Endothelial cell of hepatic sinusoid (primary cell): ENCODE measurements around the gene SLC10A3.

Experiments used
- in situ Hi-C: cut with HindIII; loops from 2 replicates; pipeline ENCODE4 v1.10.0; 2017; ENCODE audit warnings: low sequenced_read_pairs

SLC10A3 gene

DNA sequence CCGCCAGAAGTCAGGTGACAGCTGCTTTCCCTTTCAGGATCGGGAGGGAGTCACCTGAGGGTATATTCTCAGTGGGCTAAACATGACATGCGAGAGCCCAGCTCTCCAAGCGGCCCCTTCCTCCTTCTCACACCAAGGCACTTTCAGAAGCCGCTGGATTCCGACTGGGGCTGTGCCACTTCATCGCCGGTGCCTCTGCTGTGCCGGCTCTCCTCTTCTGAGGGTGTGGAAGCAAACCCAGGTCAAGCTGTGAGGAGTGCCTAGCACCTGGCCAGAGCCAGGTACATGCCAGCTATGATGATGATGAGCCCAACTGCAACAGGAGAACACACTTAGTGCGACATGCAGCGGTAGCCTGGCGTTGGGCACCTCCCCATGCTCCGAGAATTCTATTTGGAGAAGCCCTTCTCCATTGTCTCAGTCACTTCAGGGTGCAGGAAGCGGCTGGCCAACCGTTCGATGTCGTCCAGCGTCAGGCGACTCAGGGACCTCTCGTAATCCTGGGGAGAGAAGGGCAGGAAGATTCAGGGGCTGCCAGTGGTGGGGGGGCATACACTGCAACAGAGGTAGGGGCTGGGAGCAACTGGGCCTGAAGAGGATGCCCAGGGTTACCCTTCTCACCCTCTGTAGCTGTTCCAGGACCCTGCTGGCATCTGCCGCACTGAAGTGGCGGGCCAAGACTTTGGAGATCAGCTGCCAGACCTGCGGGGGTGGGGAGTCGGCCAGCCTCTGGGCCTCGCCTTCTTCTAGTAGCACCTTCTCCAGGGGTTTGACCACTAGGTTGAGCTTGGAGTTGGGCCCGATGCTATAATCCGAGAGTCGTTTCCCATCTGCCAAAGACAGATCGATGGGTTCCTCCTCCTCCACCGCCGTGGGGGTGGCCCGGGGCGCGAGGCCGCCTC is 5.0 kb downstream of the SLC10A3 start:
- in situ Hi-C loops = no loop called here

GRCh38 chrX:154484255-154485149 is 5.9 kb downstream of the SLC10A3 start:
- in situ Hi-C loops = no loop called here

- in situ Hi-C loops = no loop called here
Observed at GRCh38 chrX:154483325-154483724, 7.1 kb downstream of the SLC10A3 start.

- in situ Hi-C loops = no loop called here
Observed at GRCh38 chrX:154482786-154483185, 7.6 kb downstream of the SLC10A3 start.

GRCh38 chrX:154481911-154482601 is 8.4 kb downstream of the SLC10A3 start:
- in situ Hi-C loops = no loop called here

DNA sequence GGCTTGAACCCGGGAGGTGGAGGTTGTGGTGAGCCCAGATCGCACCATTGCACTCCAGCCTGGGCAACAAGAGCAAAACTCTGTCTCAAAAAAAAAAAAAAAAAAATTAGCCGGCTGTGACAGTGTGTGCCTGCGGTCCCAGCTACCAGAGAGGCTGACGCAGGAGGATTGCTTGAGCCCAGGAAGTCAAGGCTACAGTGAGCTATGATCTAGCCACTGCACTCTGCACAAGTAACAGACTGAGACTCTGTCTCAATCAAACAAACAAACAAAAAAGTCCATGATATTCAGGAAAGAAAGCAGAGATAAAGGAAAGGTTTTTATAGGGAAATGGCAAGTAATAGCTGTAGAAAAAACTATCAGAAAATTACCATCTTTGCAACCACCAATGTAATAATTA is 9.2 kb downstream of the SLC10A3 start:
- in situ Hi-C loops = no loop called here

DNA sequence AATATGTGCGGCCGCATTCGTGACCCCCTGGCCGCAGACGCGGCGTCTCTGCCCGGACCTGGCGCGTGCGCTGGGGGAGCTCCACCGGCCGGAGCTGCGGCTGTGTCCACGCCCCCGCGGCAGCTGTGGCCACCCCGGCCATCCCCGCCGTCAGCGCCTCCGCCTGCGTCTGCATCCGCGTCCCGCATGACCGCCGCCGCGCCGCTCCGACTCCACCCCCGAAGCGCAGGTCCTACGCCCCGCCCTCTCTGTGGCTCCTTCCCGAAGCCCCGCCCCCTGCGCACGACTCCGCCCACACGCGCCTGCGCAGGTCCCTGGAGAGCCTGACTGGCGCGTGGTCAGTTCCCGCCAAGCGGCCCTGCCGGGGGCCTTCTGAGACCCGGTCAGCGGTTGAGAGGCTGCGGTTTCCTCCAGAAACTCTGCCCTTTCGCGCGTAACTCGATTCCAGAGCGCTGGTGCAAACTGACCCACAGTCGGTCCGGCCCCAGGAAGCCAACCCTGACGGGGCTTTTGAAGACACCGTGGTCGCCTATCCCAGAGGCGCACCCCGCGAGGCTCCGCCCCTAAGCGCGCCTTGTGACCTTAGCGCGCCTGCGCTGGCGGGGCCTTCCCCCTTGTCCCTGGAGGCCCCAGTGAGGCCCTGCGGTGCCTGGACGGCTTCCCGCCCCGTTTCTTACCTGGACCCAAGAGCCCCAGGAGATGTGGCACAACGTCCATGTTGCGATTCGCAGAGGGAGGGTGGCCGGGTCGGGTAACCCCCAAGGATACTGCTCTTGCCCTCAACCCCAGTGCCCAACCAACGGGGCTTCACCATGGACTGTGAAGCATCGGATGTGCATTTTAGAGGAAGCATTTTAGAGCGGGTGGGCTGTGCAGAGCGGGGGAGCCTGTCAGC is 11.5 kb downstream of the SLC10A3 start, which contains the start of gene LAGE3:
Gene LAGE3, minus strand, starts transcription at position 554 of the 895 bp plus-strand sequence. Its CDS starts 366 bp downstream, at position 188.
- in situ Hi-C loops = no loop called here

- in situ Hi-C loops = no loop called here
Observed at GRCh38 chrX:154477891-154478477, 12.4 kb downstream of the SLC10A3 start.

DNA sequence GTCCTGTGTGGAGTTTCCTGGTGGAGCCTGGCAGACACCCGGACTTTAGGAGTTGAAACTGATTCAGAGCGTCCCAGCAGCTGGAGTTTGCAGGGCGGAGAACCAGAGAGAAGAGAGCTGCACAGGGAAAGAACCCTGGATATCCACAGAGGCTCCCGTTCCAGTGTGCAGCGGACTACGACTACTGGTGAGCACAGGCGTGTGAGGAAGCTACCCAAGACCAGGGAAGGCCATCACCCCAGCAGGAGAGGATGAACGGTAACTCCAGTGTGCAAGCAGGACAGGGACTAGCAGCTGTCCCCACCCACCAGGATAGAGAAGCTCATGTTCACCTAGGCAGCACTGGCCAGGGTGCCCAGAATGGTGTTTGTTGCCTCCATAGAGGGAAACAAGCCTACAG is 13.6 kb downstream of the SLC10A3 start:
- in situ Hi-C loops = no loop called here

DNA sequence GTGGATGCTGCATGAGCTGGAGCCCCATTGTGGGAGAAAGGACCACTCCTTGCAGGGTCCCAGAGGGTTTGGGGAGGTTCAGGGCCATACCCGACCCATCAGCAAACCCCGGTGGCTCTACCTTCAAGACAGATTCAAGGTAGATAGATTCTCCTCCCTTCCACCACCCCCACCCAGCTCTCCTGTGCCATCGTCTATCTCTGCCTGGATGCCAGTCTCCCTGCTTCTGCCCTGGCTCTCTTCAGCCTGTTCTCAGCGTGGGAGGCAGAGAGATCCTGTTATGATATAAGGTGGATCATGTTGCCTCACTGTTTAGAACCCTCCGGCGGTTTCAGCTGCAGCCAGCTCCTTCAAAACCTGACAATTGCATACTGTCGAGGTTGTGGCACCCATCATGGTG is 16.7 kb downstream of the SLC10A3 start:
- in situ Hi-C loops = no loop called here

DNA sequence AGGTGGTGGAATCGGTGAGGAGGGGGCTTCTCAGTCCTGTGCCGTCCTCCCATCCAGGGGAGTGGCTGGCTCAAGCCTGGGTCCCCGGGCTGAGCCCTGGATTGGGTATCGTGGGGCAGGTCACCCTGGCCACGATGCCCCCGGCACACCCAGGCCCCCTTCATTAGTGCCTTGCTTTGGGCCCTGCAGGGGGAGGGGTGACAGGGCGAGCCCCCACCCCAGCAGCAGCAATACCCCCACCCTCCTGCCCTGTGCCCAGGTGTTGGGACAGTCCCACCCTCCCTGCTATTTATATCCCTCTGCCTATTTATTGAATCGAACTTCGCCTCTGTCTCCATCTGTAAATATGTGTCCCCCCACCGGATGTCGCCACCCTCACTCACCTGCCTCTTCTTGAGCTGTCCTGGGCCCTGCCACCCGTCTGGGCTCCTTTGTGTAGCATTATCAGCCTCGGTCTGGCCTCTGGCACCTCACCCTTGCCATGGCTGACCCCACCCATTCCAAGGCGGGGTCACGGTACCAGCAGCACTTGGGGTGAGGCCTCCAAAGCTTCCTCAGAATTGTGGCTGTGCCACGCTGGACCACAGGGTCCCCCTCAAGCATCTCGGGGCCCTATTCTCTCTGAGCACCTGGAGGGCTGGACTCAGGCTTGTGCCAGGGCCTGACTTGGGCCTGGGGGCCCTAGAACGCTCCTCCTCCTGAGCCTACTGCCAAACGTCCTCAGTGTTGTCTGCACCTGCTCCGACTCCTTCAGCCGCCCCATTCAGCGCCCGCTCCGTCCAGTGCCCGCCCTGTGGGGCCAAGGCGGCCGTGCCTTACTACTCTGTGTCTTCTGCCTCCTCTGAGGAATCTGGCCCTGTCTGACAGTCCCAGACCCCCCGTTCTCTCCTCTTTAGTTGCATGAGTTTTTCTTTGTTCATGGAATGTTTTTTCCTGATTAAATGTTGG is 17.5 kb downstream of the SLC10A3 start:
- in situ Hi-C loops = no loop called here

GRCh38 chrX:154471839-154472684 is 18.4 kb downstream of the SLC10A3 start:
- in situ Hi-C loops = no loop called here

DNA sequence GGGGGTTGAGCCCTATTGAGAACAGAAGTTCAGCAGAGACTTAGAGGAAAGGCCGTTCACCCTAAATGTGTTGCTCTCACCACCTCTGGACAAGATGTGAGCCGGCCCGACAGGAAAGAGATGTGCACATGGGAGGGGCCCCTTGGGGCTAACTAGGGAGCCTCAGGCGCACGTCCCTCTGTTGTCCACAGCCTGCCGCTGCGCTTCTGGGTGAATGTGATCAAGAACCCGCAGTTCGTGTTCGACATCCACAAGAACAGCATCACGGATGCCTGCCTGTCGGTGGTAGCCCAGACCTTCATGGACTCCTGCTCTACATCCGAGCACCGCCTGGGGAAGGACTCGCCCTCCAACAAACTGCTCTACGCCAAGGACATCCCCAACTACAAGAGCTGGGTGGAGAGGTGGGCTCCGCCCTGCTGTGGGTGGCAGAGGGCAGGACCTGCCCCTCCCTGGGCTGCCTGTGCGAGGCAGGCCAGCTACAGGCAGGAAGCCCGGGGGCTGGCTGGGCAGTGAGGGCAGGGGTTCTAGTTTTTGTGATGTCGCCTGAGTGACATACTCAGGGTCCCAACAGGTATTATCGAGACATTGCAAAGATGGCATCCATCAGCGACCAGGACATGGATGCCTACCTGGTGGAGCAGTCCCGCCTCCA is 19.4 kb downstream of the SLC10A3 start:
- in situ Hi-C loops = no loop called here

DNA sequence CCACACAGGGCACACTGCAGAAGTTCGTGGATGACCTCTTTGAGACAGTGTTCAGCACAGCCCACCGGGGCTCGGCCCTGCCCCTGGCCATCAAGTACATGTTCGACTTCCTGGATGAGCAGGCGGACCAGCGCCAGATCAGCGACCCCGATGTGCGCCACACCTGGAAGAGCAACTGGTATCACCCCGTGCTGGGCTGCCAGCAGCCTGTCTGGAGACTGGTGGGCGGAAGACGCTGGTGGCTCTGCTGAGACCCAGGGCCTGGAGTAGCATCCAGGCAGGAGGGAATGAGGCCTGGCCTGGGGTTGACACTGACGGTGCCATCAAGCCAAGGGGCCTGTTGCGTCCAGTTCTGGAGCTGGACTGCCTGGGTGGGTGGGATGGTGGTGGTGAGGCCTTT is 20.0 kb downstream of the SLC10A3 start:
- in situ Hi-C loops = no loop called here

DNA sequence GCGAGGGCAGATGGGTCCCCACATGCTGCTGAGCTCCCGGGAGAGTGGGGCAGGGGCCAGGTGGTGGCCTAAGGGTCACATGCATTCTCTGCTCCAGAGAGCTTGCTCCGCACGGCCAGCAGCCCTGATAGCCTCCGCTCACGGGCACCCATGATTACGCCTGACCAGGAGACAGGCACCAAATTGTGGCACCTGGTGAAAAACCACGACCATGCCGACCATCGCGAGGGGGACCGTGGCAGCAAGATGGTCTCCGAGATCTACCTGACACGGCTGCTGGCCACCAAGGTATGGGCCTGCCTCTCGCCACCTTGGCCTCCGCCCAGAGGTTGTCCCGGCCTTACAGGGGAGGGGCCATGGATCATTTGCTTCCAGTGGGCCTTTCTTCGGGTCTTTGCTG is 20.5 kb downstream of the SLC10A3 start:
- in situ Hi-C loops = no loop called here

DNA sequence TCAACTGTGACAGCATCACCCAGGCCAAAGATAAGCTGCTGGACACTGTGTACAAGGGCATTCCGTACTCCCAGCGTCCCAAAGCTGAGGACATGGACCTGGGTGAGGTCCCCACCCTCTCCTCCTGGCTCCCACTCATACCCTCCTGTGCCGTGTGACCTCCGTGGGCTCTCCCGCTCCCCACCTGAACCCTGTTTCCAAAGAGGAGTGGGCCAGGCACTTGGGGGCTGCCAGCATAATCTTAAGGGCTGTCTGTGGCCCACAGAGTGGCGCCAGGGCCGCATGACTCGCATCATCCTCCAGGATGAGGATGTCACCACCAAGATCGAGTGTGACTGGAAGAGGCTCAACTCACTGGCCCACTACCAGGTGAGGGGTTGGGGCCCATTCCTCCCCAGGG is 21.3 kb downstream of the SLC10A3 start:
- in situ Hi-C loops = no loop called here

DNA sequence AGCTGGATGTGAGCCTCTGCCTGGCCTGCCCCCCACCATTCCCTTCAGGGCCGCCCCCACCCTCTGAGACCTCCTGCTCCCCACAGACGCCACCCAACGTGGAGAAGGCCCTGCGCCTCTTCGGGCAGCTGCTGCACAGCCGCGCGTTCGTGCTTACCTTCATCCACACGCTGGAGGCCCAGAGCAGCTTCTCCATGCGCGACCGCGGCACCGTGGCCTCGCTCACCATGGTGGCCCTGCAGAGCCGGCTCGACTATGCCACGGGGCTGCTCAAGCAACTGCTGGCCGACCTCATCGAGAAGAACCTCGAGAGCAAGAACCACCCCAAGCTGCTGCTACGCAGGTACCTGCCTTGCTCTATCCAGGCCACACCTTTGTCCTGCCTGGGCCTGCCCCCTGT is 22.2 kb downstream of the SLC10A3 start:
- in situ Hi-C loops = no loop called here
